Psoas muscle (tissue), 8 donors: Measurements from ENCODE around the gene EFCAB13. TPM values are rescaled to one million over a fixed set of nuclear protein-coding genes. Genes with fewer than 3 reads are reported as not detected.

ENCODE experiments used
- ATAC-seq, 4 donors: fragments of 200-7000 bp; cut with Tn5 transposase; one replicate each; pipeline ENCODE4 v1.9.1; 2020; ENCODE audit warnings: moderate library complexity in 3 of 4, mild to moderate bottlenecking in 2 of 4
- DNase-seq, 2 donors: peaks; one replicate each; pipeline ENCODE4 v3.0.0-alpha.2; 2020
- H3K27ac ChIP-seq: fragments of 200-600 bp; one replicate; pipeline ENCODE4 v1.8.0; 2022
- H3K27me3 ChIP-seq, 3 donors: fragments of 200-600 bp in 1 of 3; one replicate each; pipeline versions ENCODE4 v1.6.1 to v1.8.0; 2013 to 2022; ENCODE audit warnings: low read length in 2 of 3, mild to moderate bottlenecking in 2 of 3, moderate library complexity in 1 of 3; ENCODE audit not compliant: insufficient read depth in 3 of 3
- H3K36me3 ChIP-seq, 2 donors: fragments of 200-600 bp in 1 of 2; one replicate each; pipeline versions ENCODE4 v1.6.1 to v1.8.0; 2013 to 2022; ENCODE audit warnings: low read depth in 1 of 2, mild to moderate bottlenecking in 1 of 2, moderate library complexity in 1 of 2; ENCODE audit not compliant: insufficient read depth in 1 of 2
- H3K4me1 ChIP-seq: fragments of 200-600 bp; one replicate; pipeline ENCODE4 v1.8.0; 2022
- H3K4me3 ChIP-seq: fragments of 200-600 bp; one replicate; pipeline ENCODE4 v1.8.0; 2022; ENCODE audit warnings: mild to moderate bottlenecking
- H3K9me3 ChIP-seq: fragments of 200-600 bp; one replicate; pipeline ENCODE4 v1.8.0; 2022
- CTCF ChIP-seq: fragments of 200-600 bp; IDR thresholded peaks from one replicate; pipeline ENCODE4 v1.8.0; 2022; ENCODE audit warnings: antibody characterized with exemption
- WGBS, 3 donors: extraction: QIAGEN DNeasy Blood & Tissue Kit; methylation state at CpG; one replicate each; pipeline versions ENCODE4 v1.1.6 to v1.1.7; 2013; 5-methylcytosine and 5-hydroxymethylcytosine counted together
- intact Hi-C, 2 donors: fragments of 100-400 bp; cut with DNase I; formaldehyde crosslinking; loops; one replicate each; pipeline versions ENCODE4 v1.11.0 to v1.14.2; 2022
- polyA plus RNA-seq, 3 donors: library from polyadenylated mRNA; stranded (reverse); fragments of 200-250 nt; gene quantifications; one replicate each; pipeline ENCODE4 v1.2.3, GENCODE V29; 2013
- total RNA-seq, 4 donors: library from RNA; stranded (reverse); fragmentation: NEBNext Ultra II Directional in 2 of 4; extraction: Animal tissue kit (Norgen Biotek cat#: 25700) in 2 of 4; gene quantifications; one replicate each; pipeline versions ENCODE4 v1.2.1 to v1.2.4, GENCODE V29; 2021 to 2023
- donor health status: healthy with polysubstance abuse.
- donor health status: DM: no; HTN: no; CAD: no; lungs with moderate emphysema.
- donor health status: Bipolar disorder and iron deficiency.
- donor health status: healthy.
- donor health status: DM: yes; HTN: yes; CAD: no.
- donor health status: DM: no; HTN: no; CAD: no.
- donor health status: DM: no; HTN: no; CAD: no.
- donor health status: DM: yes; HTN: yes; CAD: no.

The EFCAB13 gene
- total and polyA plus RNA-seq, 7 donors: 0.32 to 2.2 (median 0.68) TPM

DNA sequence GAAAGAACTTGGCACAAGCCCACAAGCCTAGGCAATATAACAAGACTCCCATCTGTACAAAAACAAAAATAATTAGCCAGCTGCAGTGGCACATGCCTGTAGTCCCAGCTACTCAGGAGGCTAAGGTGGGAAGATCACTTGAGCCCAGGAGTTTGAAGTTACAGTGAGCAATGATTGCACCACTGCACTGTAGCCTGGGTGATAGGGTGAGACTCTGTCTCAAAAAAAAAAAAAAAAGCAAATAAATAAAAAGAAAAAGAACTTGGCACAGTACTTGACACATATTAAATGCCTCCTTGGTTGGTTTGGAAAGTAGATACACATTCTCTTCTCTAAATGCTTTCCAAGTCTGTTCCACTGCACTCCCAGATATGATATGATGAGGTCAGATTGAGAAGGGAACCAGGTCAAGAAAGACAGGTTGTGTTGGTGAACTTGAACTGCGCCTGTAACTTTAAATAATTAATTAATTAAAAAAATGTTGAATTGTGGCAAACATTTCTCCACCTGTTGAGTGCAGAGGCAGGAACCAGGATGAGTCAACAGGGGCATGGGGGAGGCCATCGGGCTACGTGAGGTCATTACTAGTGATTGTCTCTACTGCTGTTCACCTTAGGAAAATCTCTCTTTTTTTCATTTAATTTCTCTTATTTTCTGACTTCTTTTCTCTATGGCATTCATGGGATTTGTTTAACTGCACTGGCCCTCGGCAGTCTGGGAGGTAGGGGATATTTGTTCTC, 25.9 kb upstream of the EFCAB13 start:
- no peak for TF ChIP-seq CTCF
- no peak for ATAC-seq
- intact Hi-C loops: loop anchor here in 1 of 2 donors (5.0 kb wide), 1 partner anchor 61 kb away; no protein-coding TSS in a partner anchor
- 63 to 81% (median 64%) methylated on average over 4 of the region's 4 CpGs for WGBS, 3 donors
- DNase-seq: no peak
- Histone ChIP-seq H3K4me1 (no peaks in the 10 kb centered on the region), H3K9me3 (no peaks in the 10 kb centered on the region), H3K27ac (no peak overlapping the region), H3K4me3 (no peak overlapping the region), H3K36me3 (no peaks in the 10 kb centered on the region), H3K27me3 (no peaks in the 10 kb centered on the region)

GRCh38 chr17:47298712-47299111, 25.0 kb upstream of the EFCAB13 start:
- TF ChIP-seq CTCF: no peak
- Histone ChIP-seq H3K36me3 (no peaks in the 10 kb centered on the region), H3K27me3 (no peaks in the 10 kb centered on the region), H3K9me3 (no peaks in the 10 kb centered on the region), H3K27ac (no peak overlapping the region), H3K4me3 (no peak overlapping the region), H3K4me1 (no peaks in the 10 kb centered on the region)
- intact Hi-C loops: loop anchor here in 1 of 2 donors (5.0 kb wide), 1 partner anchor 61 kb away; no protein-coding TSS in a partner anchor
- ATAC-seq: no peak
- no peak for DNase-seq
- WGBS, 3 donors: 95 to 98% (median 95%) methylated on average over 6 of the region's 6 CpGs

DNA sequence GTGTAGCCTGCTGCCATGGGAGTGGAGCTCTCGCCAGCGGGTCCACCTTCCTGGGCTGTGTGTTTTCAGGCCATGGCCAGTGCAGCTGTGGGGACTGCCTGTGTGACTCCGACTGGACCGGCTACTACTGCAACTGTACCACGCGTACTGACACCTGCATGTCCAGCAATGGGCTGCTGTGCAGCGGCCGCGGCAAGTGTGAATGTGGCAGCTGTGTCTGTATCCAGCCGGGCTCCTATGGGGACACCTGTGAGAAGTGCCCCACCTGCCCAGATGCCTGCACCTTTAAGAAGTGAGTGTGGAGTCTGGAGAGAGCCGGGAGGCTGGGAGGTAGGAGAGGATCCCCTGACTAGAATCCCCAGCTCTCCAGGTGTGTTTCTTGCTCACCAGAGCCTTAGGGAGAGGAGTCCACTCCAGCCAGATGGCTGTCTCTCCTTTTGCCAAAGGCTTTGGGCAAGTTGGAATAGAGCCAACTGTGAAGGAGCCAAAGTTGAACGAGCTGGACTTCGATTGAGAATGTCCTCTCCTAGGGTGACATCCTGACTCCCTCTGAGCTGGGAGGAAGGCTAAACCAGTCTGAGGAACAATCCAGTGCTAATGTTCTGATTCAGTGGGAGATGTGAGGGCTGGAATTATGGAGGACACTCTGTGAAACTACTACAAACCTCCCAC, 24.4 kb upstream of the EFCAB13 start:
- Histone ChIP-seq H3K4me3 (no peak overlapping the region), H3K9me3 (no peaks in the 10 kb centered on the region), H3K4me1 (no peaks in the 10 kb centered on the region), H3K36me3 (no peaks in the 10 kb centered on the region), H3K27ac (no peak overlapping the region), H3K27me3 (no peaks in the 10 kb centered on the region)
- no peak for TF ChIP-seq CTCF
- no peak for DNase-seq
- intact Hi-C loops: loop anchor here in 1 of 2 donors (5.0 kb wide), 1 partner anchor 62 kb away; no protein-coding TSS in a partner anchor
- no peak for ATAC-seq
- 70 to 75% (median 74%) methylated on average over 13 of the region's 13 CpGs for WGBS, 3 donors

GRCh38 chr17:47300718-47301117, 23.0 kb upstream of the EFCAB13 start:
- Histone ChIP-seq H3K4me3 (no peak overlapping the region), H3K9me3 (no peaks in the 10 kb centered on the region), H3K36me3 (no peaks in the 10 kb centered on the region), H3K27ac (no peak overlapping the region), H3K27me3 (no peaks in the 10 kb centered on the region), H3K4me1 (peaks cover 4% of the 10 kb centered on the region)
- WGBS, 3 donors: 89 to 100% (median 96%) methylated on average over 1 of the region's 1 CpG
- no peak for DNase-seq
- ATAC-seq: no peak
- TF ChIP-seq CTCF: no peak
- intact Hi-C loops: no loop called here
